Effector memory CD8-positive, alpha-beta T cell (primary cell): ENCODE results near the gene TTLL11.

Source experiments
- ATAC-seq: fragments of 150-1000 bp; cut with Tn5 transposase; replicated peaks from 2 replicates; pipeline ENCODE4 v1.10.0; 2021; ENCODE audit warnings: mild to moderate bottlenecking, moderate library complexity
- DNase-seq, 3 experiments: peaks; one replicate each; pipeline ENCODE4 v3.0.0; 2021
- H3K27ac Mint-ChIP-seq, 2 donors: one replicate each; pipeline ENCODE4 v1.8.0; 2022; ENCODE audit warnings: mild to moderate bottlenecking in 2 of 2, mixed read lengths in 2 of 2, moderate library complexity in 2 of 2
- H3K27me3 Mint-ChIP-seq, 2 donors: one replicate each; pipeline ENCODE4 v1.8.0; 2022; ENCODE audit warnings: mixed read lengths in 2 of 2
- H3K36me3 Mint-ChIP-seq: one replicate; pipeline ENCODE4 v1.8.0; 2022; ENCODE audit warnings: mild to moderate bottlenecking, moderate library complexity, mixed read lengths; ENCODE audit not compliant: insufficient read depth
- H3K4me1 Mint-ChIP-seq, 2 donors: one replicate each; pipeline ENCODE4 v1.8.0; 2022; ENCODE audit warnings: low read depth in 2 of 2, mixed read lengths in 2 of 2
- H3K4me3 Mint-ChIP-seq, 2 donors: one replicate each; pipeline ENCODE4 v1.8.0; 2022; ENCODE audit warnings: mild to moderate bottlenecking in 2 of 2, mixed read lengths in 2 of 2, moderate library complexity in 2 of 2
- H3K9me3 Mint-ChIP-seq, 2 donors: one replicate each; pipeline ENCODE4 v1.8.0; 2022; ENCODE audit warnings: mixed read lengths in 2 of 2

The TTLL11 gene

DNA sequence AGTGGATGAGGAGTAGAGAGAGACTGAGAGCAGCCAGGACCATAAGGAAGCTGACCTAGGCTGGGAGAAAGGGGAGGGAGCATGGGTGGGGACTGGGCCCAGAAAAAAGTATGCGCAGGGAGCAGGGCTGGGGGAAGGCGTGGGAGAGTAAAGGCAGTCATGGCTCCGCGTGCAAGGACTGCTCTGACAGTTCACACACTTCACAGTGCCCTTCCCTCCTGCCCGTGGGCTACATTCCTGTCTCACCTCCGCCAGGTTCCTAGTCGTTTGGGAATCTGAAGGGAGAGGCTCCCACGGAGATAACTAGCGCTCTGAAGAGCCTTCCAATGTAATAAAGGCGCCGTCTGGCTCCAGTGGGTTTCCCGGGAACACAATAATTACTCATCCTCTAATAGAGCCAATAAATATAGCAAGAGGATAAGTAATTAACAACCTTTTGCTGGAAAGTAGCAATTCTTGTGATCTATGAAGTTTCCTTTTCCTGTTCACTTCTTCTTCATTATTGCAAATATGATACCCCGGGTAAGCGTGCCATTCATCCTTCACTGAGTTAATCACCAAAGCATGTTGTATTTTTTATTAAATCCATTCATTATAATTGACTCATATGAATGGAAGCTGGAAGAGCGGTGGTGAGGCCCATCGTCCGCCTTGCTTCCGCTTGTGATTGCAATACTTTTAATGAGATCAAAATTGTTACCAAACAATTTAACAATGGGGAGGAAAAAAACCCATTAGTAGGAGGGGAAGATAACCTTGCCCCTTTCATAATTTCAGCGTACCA is 39.3 kb downstream of the TTLL11 start:
- Mint-ChIP-seq H3K36me3 (no peaks in the 10 kb centered on the region), H3K27ac (no peak overlapping the region), H3K4me1 (peaks cover 17 to 22% of the 10 kb centered on the region in 2 donors), H3K9me3 (no peaks in the 10 kb centered on the region), H3K27me3 (no peaks in the 10 kb centered on the region), H3K4me3 (no peak overlapping the region)
- no peak for DNase-seq
- ATAC-seq = no peak

GRCh38 chr9:122053064-122053463 is 40.0 kb downstream of the TTLL11 start:
- no peak overlapping the region for H3K27ac Mint-ChIP-seq
- no peaks in the 10 kb centered on the region for H3K27me3 Mint-ChIP-seq
- no peak overlapping the region for H3K4me3 Mint-ChIP-seq
- H3K36me3 Mint-ChIP-seq = no peaks in the 10 kb centered on the region
- H3K9me3 Mint-ChIP-seq = no peaks in the 10 kb centered on the region
- H3K4me1 Mint-ChIP-seq = peaks cover 21 to 22% of the 10 kb centered on the region in 2 donors
- DNase-seq = no peak
- no peak for ATAC-seq

DNA sequence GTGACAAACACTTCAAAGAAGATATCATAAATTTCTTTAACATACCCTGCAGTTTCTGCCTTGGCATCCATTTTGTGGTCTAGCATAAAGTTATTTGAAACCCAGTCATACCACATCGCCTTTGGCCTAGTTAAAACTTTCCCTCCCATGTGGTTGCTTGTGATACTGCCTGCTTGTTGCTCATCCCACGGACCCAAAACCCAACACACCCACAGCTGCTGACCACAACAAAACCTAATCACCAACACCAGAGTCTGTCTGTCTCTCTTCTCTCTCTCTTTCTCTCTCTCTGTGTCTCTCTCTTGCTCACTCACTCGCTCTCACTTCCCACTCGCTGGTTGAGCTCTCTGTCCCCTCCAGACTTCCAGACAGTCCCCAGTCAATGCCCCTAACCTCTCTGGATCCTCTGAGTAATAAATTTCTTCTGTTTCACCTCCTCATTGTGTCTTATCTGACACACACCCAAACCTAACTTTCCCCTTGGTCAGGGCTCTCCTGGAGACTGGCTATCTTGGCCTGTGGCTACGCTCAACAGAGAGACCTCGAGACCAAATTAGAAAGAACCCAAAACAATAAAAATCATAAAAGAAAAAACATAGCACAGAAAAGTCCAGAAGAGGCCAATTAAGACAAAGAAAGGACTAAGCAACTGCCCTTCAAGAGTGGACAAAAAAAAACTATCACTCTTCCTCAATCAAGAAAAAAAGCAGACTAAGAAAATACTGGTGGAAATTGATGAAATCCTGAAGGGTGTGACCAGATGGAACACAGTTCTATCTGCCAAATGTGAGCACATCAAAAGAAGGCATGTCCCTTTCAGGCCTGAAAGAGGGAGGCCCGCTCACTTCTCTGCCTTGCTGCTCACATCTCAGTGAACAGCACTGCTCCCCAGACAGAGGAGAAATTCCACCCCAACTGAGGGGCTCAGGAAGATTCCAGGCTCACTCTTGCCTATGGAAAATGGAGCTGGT is 41.5 kb downstream of the TTLL11 start:
- DNase-seq (no peak), ATAC-seq (peak; percentile 32)
- H3K4me3 Mint-ChIP-seq = no peak overlapping the region
- H3K36me3 Mint-ChIP-seq = no peaks in the 10 kb centered on the region
- H3K27me3 Mint-ChIP-seq = no peaks in the 10 kb centered on the region
- no peaks in the 10 kb centered on the region for H3K9me3 Mint-ChIP-seq
- peak overlapping the region in 1 of 2 donors; percentile 13 for H3K27ac Mint-ChIP-seq
- peaks cover 17 to 22% of the 10 kb centered on the region in 2 donors for H3K4me1 Mint-ChIP-seq

DNA sequence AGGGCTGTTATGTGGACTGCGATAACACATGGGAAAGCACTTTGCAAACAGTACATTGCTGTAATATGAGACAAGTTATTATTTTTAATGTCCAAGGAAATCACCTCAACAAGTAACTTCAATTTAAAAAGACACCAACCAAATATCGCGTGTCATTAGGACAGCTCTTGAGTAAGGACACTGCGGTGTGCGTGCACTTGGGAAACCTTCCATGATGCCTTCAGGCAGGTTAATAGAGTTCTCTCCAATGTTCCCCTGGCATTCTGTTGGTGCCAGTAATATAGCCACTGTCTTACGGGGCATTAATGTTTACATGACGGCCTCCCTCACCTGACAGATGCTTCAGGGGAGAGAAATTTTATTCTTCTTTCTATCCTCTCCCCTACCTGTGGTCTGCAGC is 42.9 kb downstream of the TTLL11 start:
- Mint-ChIP-seq H3K4me1 (peaks cover 17 to 22% of the 10 kb centered on the region in 2 donors), H3K36me3 (no peaks in the 10 kb centered on the region), H3K27ac (no peak overlapping the region), H3K9me3 (no peaks in the 10 kb centered on the region), H3K4me3 (no peak overlapping the region), H3K27me3 (no peaks in the 10 kb centered on the region)
- DNase-seq (no peak), ATAC-seq (no peak)

GRCh38 chr9:122042056-122042455 is 51.1 kb downstream of the TTLL11 start:
- H3K27me3 Mint-ChIP-seq = no peaks in the 10 kb centered on the region
- no peak overlapping the region for H3K4me3 Mint-ChIP-seq
- H3K27ac Mint-ChIP-seq = no peak overlapping the region
- no peak for ATAC-seq
- no peaks in the 10 kb centered on the region for H3K36me3 Mint-ChIP-seq
- DNase-seq = no peak
- H3K9me3 Mint-ChIP-seq = no peaks in the 10 kb centered on the region
- peaks cover 4 to 5% of the 10 kb centered on the region in 2 donors for H3K4me1 Mint-ChIP-seq

DNA sequence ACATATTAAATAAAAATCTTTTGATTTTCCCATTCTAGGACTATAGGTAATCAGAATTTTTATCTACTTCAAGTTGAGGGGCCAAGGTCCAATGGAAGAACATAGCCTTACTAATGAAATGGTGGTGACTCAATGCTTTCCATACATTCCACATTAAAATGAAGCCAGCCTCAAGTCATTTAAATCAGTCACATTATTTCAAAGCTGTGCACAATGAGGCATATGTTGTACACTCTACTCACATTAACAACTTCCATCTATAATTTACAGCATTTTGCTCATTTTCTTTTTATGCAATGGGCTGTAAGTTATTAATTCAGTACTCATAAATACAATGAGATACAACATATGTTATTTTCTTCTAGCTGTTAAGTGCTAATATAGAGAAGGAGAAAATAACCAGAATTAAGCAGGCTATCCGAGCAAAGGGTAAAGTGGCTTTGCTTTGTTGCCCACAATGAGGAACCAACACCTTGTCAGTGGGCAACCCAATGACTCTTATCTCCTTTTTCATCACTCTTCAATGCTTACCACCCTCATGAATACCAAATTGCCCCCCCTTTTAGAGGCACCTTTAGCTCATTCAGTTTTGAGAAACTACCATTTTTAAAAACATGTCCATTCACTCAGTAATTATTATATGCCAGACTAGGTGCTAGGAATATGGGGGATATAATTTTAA is 52.4 kb downstream of the TTLL11 start:
- Mint-ChIP-seq H3K36me3 (peaks cover 2% of the 10 kb centered on the region), H3K4me1 (peaks cover 4 to 5% of the 10 kb centered on the region in 2 donors), H3K4me3 (no peak overlapping the region), H3K27ac (no peak overlapping the region), H3K9me3 (no peaks in the 10 kb centered on the region), H3K27me3 (no peaks in the 10 kb centered on the region)
- DNase-seq (no peak), ATAC-seq (no peak)

- H3K27ac Mint-ChIP-seq = no peak overlapping the region
- no peak overlapping the region for H3K4me3 Mint-ChIP-seq
- ATAC-seq = no peak
- H3K4me1 Mint-ChIP-seq = peaks cover 4 to 5% of the 10 kb centered on the region in 2 donors
- no peaks in the 10 kb centered on the region for H3K9me3 Mint-ChIP-seq
- no peak for DNase-seq
- H3K27me3 Mint-ChIP-seq = no peaks in the 10 kb centered on the region
- H3K36me3 Mint-ChIP-seq = peaks cover 2% of the 10 kb centered on the region
Observed at GRCh38 chr9:122039234-122039633, 53.9 kb downstream of the TTLL11 start.

- H3K4me3 Mint-ChIP-seq = no peak overlapping the region
- peaks cover 4 to 5% of the 10 kb centered on the region in 2 donors for H3K4me1 Mint-ChIP-seq
- H3K27me3 Mint-ChIP-seq = no peaks in the 10 kb centered on the region
- ATAC-seq = no peak
- H3K27ac Mint-ChIP-seq = no peak overlapping the region
- H3K36me3 Mint-ChIP-seq = peaks cover 2% of the 10 kb centered on the region
- DNase-seq = no peak
- no peaks in the 10 kb centered on the region for H3K9me3 Mint-ChIP-seq
Observed at GRCh38 chr9:122036988-122037387, 56.1 kb downstream of the TTLL11 start.

DNA sequence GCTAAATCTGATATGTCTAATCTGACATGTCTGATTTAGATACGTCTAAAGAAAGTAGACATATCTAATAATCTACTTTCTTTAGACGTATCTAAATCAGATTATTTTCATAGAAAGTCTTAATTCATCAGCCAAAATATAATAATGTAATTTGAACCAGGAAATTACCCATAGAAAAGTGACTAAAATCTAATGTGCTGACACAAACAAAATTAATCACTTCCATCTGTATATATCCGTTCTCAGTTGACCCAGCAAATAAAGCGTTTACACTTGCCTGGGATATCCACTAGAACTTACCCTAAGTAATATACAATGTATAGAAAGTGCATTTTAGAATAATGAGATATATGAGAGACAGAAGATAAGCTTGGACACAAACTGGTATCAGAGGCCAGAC is 56.7 kb downstream of the TTLL11 start:
- H3K36me3 Mint-ChIP-seq = peaks cover 2% of the 10 kb centered on the region
- no peak for ATAC-seq

DNA sequence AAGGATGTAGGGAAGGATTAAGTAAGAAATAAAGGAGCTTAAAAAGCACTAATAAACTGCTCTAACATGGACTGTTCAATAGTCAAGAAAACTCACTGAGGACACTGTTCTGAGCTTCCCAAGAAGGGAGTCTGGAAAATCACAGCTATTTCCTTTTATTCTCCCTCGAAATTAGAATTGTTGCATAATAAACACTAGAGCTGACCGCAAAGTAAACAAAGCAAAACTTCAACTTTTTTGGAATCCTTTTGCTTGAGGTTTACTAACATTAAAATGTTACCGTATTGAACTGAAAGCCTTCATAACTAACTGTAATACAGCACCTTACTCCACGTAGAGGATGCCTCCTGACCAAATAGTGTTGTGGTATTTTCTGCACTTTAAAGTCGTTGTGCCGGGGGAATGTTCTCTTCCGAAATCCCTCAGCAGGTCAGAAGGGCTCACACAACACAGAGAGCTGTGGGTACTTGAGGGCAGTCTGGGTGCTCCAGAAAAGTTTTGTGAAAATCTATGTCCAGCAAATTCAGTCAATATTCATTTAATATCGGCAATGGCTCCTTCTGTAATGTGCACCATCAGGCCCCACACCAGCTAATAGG is 59.2 kb downstream of the TTLL11 start:
- peak overlapping the region in 1 of 2 donors; percentile 25 for H3K27ac Mint-ChIP-seq
- no peaks in the 10 kb centered on the region for H3K4me1 Mint-ChIP-seq
- no peaks in the 10 kb centered on the region for H3K27me3 Mint-ChIP-seq
- no peak for DNase-seq
- no peaks in the 10 kb centered on the region for H3K9me3 Mint-ChIP-seq
- H3K4me3 Mint-ChIP-seq = no peak overlapping the region
- peaks cover 2% of the 10 kb centered on the region for H3K36me3 Mint-ChIP-seq
- no peak for ATAC-seq

More for the DNA sequence above, 56.7 kb downstream of the TTLL11 start:
- peaks cover 4 to 5% of the 10 kb centered on the region in 2 donors for H3K4me1 Mint-ChIP-seq
- no peaks in the 10 kb centered on the region for H3K9me3 Mint-ChIP-seq
- H3K27ac Mint-ChIP-seq = no peak overlapping the region
- H3K27me3 Mint-ChIP-seq = no peaks in the 10 kb centered on the region
- DNase-seq = no peak
- no peak overlapping the region for H3K4me3 Mint-ChIP-seq

- Mint-ChIP-seq H3K27ac (no peak overlapping the region), H3K36me3 (peaks cover 2% of the 10 kb centered on the region), H3K4me3 (no peak overlapping the region), H3K9me3 (no peaks in the 10 kb centered on the region), H3K4me1 (no peaks in the 10 kb centered on the region), H3K27me3 (no peaks in the 10 kb centered on the region)
- DNase-seq (no peak), ATAC-seq (no peak)
Observed at GRCh38 chr9:122032346-122032745, 60.8 kb downstream of the TTLL11 start.

GRCh38 chr9:122031776-122032175 is 61.3 kb downstream of the TTLL11 start:
- no peaks in the 10 kb centered on the region for H3K4me1 Mint-ChIP-seq
- H3K27me3 Mint-ChIP-seq = no peaks in the 10 kb centered on the region
- H3K27ac Mint-ChIP-seq = peak overlapping the region in 1 of 2 donors; percentile 13
- no peak for ATAC-seq
- H3K36me3 Mint-ChIP-seq = no peaks in the 10 kb centered on the region
- DNase-seq = no peak
- no peak overlapping the region for H3K4me3 Mint-ChIP-seq
- H3K9me3 Mint-ChIP-seq = no peaks in the 10 kb centered on the region

DNA sequence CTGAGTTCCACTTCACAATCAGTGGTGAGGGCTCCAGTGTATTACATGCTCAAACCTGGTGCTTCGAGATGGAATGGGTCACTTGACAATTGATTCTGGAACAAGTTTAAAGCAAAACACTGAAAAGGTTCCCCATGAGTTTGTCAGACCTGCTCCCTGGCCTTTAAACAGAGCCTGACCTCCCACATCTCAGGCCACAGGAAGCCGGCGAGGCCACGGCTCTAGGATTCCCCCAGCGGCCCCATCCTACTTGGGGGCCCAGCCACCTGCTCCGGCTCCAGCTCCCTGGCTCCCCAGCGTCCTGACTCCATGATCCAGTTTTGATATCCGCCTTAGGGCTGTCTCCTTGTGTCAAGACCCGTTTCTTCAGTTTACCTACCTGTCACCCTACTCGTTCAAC is 62.0 kb downstream of the TTLL11 start:
- Mint-ChIP-seq H3K4me3 (no peak overlapping the region), H3K4me1 (no peaks in the 10 kb centered on the region), H3K27ac (peak overlapping the region in 1 of 2 donors; percentile 13)

More for the DNA sequence above, 62.0 kb downstream of the TTLL11 start:
- no peaks in the 10 kb centered on the region for H3K9me3 Mint-ChIP-seq
- DNase-seq (no peak), ATAC-seq (no peak)
- H3K36me3 Mint-ChIP-seq = no peaks in the 10 kb centered on the region
- H3K27me3 Mint-ChIP-seq = no peaks in the 10 kb centered on the region
